ENCODE results near the gene SORBS2. TPM values are rescaled to one million over a fixed set of nuclear protein-coding genes. Genes with fewer than 3 reads are reported as not detected.

The SORBS2 gene
- total and polyA plus RNA-seq, 2 donors (not counting 3 experiments of a cell fraction or from before 2014, with no cell fraction given) = 69.8 to 82.5 TPM

DNA sequence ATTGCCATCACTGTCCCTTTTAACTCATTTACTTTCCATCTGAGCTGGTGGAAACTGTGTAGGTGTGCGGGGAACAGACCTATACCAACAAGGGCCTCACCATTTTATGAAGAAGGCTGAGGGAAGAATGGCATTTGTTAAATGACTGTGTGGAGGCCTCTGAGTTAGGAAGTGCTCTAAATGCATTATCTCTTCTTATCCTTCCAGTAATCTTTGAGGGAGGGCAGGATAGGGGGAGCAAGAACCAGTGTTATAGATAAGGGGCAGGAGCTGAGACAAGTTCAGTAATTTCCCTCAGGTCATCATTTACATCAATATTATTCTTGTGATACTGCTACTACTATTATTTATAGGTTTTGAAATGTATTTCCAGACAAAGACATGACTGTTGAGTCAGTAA is 154.3 kb downstream of the SORBS2 start:
- ChIA-PET POLR2A (no interaction called here), CTCF (interaction anchor here (0.9 to 4.8 kb wide), 5 partner anchors 12 to 380 kb away, joined by 3 to 59 read pairs (median 16); no protein-coding TSS in a partner anchor)
- no peak overlapping the region for H2AFZ ChIP-seq (ENCODE audit: low read depth, low read length)
- dilution Hi-C loops (cut with MboI; ENCODE audit: extremely low pct_ligation_motif_present, low sequenced_read_pairs) (no loop called here), intact Hi-C loops (cut with micrococcal nuclease) (loop anchor here (5.0 kb wide), 2 partner anchors 120 to 365 kb away; no protein-coding TSS in a partner anchor)
- peak; percentile 9 for DNase-seq (ENCODE audit: low read depth, low spot score)
- peaks cover 3 to 11% of the 10 kb centered on the region in 2 experiments for H3K36me3 ChIP-seq (ENCODE audit: control insufficient read depth in 2 of 2, extremely low read depth in 1 of 2, insufficient read depth in 2 of 2, low read length in 2 of 2)
- no peak overlapping the region for H3K9ac ChIP-seq (replicated peaks; ENCODE audit: extremely low read depth, insufficient read depth, low read length)
- no peak overlapping the region for H3K27ac ChIP-seq (ENCODE audit: insufficient read depth, low read depth, low read length)
- no peaks in the 10 kb centered on the region for H3K27me3 ChIP-seq (ENCODE audit: control insufficient read depth in 2 of 2, insufficient read depth in 2 of 2, low read length in 2 of 2)
- FAIRE-seq = no peak
- no peaks in the 10 kb centered on the region for H3K79me2 ChIP-seq (ENCODE audit: control insufficient read depth, insufficient read depth, low read length)
- no peak overlapping the region for H3K4me2 ChIP-seq (ENCODE audit: insufficient read depth, low read length)
- no peaks in the 10 kb centered on the region for H3K9me1 ChIP-seq (replicated peaks; ENCODE audit: control insufficient read depth, extremely low read depth, insufficient read depth, low read length)
- no peaks in the 10 kb centered on the region for H4K20me1 ChIP-seq (replicated peaks; ENCODE audit: control insufficient read depth, extremely low read depth, insufficient read depth, low read length)
- H3K4me3 ChIP-seq (replicated peaks in 1 of 3; ENCODE audit: insufficient read depth in 1 of 3, low read depth in 1 of 3, low read length in 3 of 3) = no peak overlapping the region
- BruUV-seq (replicated peaks) = no TSS peak
- peaks cover 4% of the 10 kb centered on the region for H3K4me1 ChIP-seq (ENCODE audit: control insufficient read depth, extremely low read depth, insufficient read depth, low read length)
- no peaks in the 10 kb centered on the region for H3K9me3 ChIP-seq (replicated peaks; ENCODE audit: control insufficient read depth, insufficient read depth, low read length)
- TF ChIP-seq POLR2AphosphoS5 (IDR thresholded peaks at IDR 0.05; ENCODE audit: insufficient read depth, low read depth, low read length) (no peak), JUN (IDR thresholded peaks at IDR 0.05; ENCODE audit: borderline replicate concordance, insufficient read depth, insufficient read length, low read depth) (no peak), GATA2 (IDR thresholded peaks at IDR 0.05; ENCODE audit: insufficient read depth, insufficient read length, low read depth, low read length) (peak; percentile 55)

GRCh38 chr4:185657183-185657582 is 154.8 kb downstream of the SORBS2 start:
- no peaks in the 10 kb centered on the region for H3K9me3 ChIP-seq (replicated peaks; ENCODE audit: control insufficient read depth, insufficient read depth, low read length)
- no peak for FAIRE-seq
- POLR2A ChIA-PET = no interaction called here
- no peaks in the 10 kb centered on the region for H3K27me3 ChIP-seq (ENCODE audit: control insufficient read depth in 2 of 2, insufficient read depth in 2 of 2, low read length in 2 of 2)
- H3K27ac ChIP-seq (ENCODE audit: insufficient read depth, low read depth, low read length) = no peak overlapping the region
- no peak overlapping the region for H3K4me3 ChIP-seq (replicated peaks in 1 of 3; ENCODE audit: insufficient read depth in 1 of 3, low read depth in 1 of 3, low read length in 3 of 3)
- H2AFZ ChIP-seq (ENCODE audit: low read depth, low read length) = peak overlapping the region; percentile 70
- no peaks in the 10 kb centered on the region for H3K79me2 ChIP-seq (ENCODE audit: control insufficient read depth, insufficient read depth, low read length)
- no TSS peak for BruUV-seq (replicated peaks)
- dilution Hi-C loops (cut with MboI; ENCODE audit: extremely low pct_ligation_motif_present, low sequenced_read_pairs) = no loop called here
- no peaks in the 10 kb centered on the region for H3K9me1 ChIP-seq (replicated peaks; ENCODE audit: control insufficient read depth, extremely low read depth, insufficient read depth, low read length)
- TF ChIP-seq GATA2 (IDR thresholded peaks at IDR 0.05; ENCODE audit: insufficient read depth, insufficient read length, low read depth, low read length) (no peak), EZH2 (IDR thresholded peaks at IDR 0.05; ENCODE audit: borderline replicate concordance, low read depth, low read length, severe bottlenecking) (no peak), MAX (IDR thresholded peaks at IDR 0.05; ENCODE audit: insufficient read depth, insufficient read length) (no peak), MYC (IDR thresholded peaks at IDR 0.05; ENCODE audit: low read depth, low read length) (no peak), JUN (IDR thresholded peaks at IDR 0.05; ENCODE audit: borderline replicate concordance, insufficient read depth, insufficient read length, low read depth) (no peak)
- CTCF ChIA-PET = interaction anchor here (0.8 to 4.8 kb wide), 13 partner anchors 8 to 380 kb away, joined by 3 to 59 read pairs (median 6); no protein-coding TSS in a partner anchor
- no peak overlapping the region for H3K9ac ChIP-seq (replicated peaks; ENCODE audit: extremely low read depth, insufficient read depth, low read length)
- peaks cover 4% of the 10 kb centered on the region for H3K4me1 ChIP-seq (ENCODE audit: control insufficient read depth, extremely low read depth, insufficient read depth, low read length)
- H4K20me1 ChIP-seq (replicated peaks; ENCODE audit: control insufficient read depth, extremely low read depth, insufficient read depth, low read length) = no peaks in the 10 kb centered on the region
- intact Hi-C loops (cut with micrococcal nuclease) = loop anchor here (5.0 kb wide), 2 partner anchors 120 to 365 kb away; no protein-coding TSS in a partner anchor
- DNase-seq (ENCODE audit: low read depth, low spot score) = no peak
- peaks cover 3 to 13% of the 10 kb centered on the region in 2 experiments for H3K36me3 ChIP-seq (ENCODE audit: control insufficient read depth in 2 of 2, extremely low read depth in 1 of 2, insufficient read depth in 2 of 2, low read length in 2 of 2)
- peak overlapping the region; percentile 52 for H3K4me2 ChIP-seq (ENCODE audit: insufficient read depth, low read length)

All from endothelial cell of umbilical vein (primary cell).